Stimulated activated CD8-positive, alpha-beta memory T cell treated with anti-CD3 and anti-CD28 coated beads, Interleukin-7, amount 100 ng/mL, for 4 hours (primary cell): ENCODE results near the gene KCNQ1.

Experiments
- DNase-seq, 2 donors: peaks; one replicate each; pipeline ENCODE4 v3.0.0-alpha.2; 2020; ENCODE audit warnings: low read depth in 2 of 2

KCNQ1 gene

GRCh38 chr11:2699531-2700414, 255.0 kb downstream of the KCNQ1 start, which contains the start of gene KCNQ1OT1:
Gene KCNQ1OT1, minus strand, starts transcription at chr11:2699994.
- peak; percentile 79 to 83 for DNase-seq

GRCh38 chr11:2700415-2701211, 255.8 kb downstream of the KCNQ1 start:
- peak in 1 of 2 donors; percentile 13 for DNase-seq

- DNase-seq: no peak
Observed at GRCh38 chr11:2701230-2701629, 256.4 kb downstream of the KCNQ1 start.

GRCh38 chr11:2701898-2702434, 257.2 kb downstream of the KCNQ1 start:
- no peak for DNase-seq

- no peak for DNase-seq
Observed at GRCh38 chr11:2702771-2703362, 258.1 kb downstream of the KCNQ1 start.

GRCh38 chr11:2703363-2704141, 258.7 kb downstream of the KCNQ1 start:
- DNase-seq: no peak

- no peak for DNase-seq
Observed at GRCh38 chr11:2704356-2704755, 259.5 kb downstream of the KCNQ1 start.

- no peak for DNase-seq
Observed at GRCh38 chr11:2704896-2705606, 260.2 kb downstream of the KCNQ1 start.

GRCh38 chr11:2706321-2706720, 261.5 kb downstream of the KCNQ1 start:
- no peak for DNase-seq

GRCh38 chr11:2707736-2708135, 262.9 kb downstream of the KCNQ1 start:
- no peak for DNase-seq

- no peak for DNase-seq
Observed at GRCh38 chr11:2708151-2708581, 263.4 kb downstream of the KCNQ1 start.

- no peak for DNase-seq
Observed at GRCh38 chr11:2708757-2709281, 264.0 kb downstream of the KCNQ1 start.

GRCh38 chr11:2709429-2709828, 264.6 kb downstream of the KCNQ1 start:
- DNase-seq: no peak

- no peak for DNase-seq
Observed at GRCh38 chr11:2711161-2711560, 266.4 kb downstream of the KCNQ1 start.

GRCh38 chr11:2713094-2713493, 268.3 kb downstream of the KCNQ1 start:
- DNase-seq: no peak

- no peak for DNase-seq
Observed at GRCh38 chr11:2713661-2714462, 269.1 kb downstream of the KCNQ1 start.

GRCh38 chr11:2714463-2714800, 269.6 kb downstream of the KCNQ1 start:
- no peak for DNase-seq

- DNase-seq: no peak
Observed at GRCh38 chr11:2714871-2715270, 270.1 kb downstream of the KCNQ1 start.

GRCh38 chr11:2715716-2716350, 271.0 kb downstream of the KCNQ1 start:
- no peak for DNase-seq
